T-cell (primary cell): Measurements from ENCODE around the gene SLC25A4. TPM values are rescaled to one million over a fixed set of nuclear protein-coding genes. Genes with fewer than 3 reads are reported as not detected.

ENCODE experiments used
- ATAC-seq, 4 experiments: fragments of 200-7000 bp in 3 of 4; fragments of 150-1000 bp in 1 of 4; cut with Tn5 transposase; replicated peaks in 1 of 4; 1 replicate in 3 of 4; 2 replicates in 1 of 4; pipeline ENCODE4 v1.10.0; 2021; ENCODE audit warnings: moderate library complexity in 3 of 4, mild to moderate bottlenecking in 2 of 4, moderate number of reproducible peaks in 1 of 4
- CTCF ChIA-PET, 2 donors: fragments of 300-600 bp; sonication (Branson Sonifier 250); formaldehyde crosslinking; loops; one replicate each; lab custom pipeline; 2022; ENCODE audit warnings: antibody characterized with exemption in 2 of 2; lab: Charles Lee
- POLR2A ChIA-PET, 2 donors: fragments of 300-600 bp; sonication (Branson Sonifier 250); formaldehyde crosslinking; loops; one replicate each; lab custom pipeline; 2022; ENCODE audit warnings: antibody characterized with exemption in 2 of 2; lab: Charles Lee
- DNase-seq, 35 experiments: peaks; one replicate each; pipeline versions ENCODE4 v3.0.0 to v3.0.0-alpha.2; 2013 to 2023
- H3K27ac ChIP-seq: one replicate; pipeline ENCODE4 v1.5.1; 2013; ENCODE audit warnings: low read length
- H3K27me3 ChIP-seq, 2 experiments: replicated peaks in 1 of 2; 1 replicate in 1 of 2; 2 replicates in 1 of 2; pipeline versions ENCODE4 v1.6.1 to v1.7.0; 2013; ENCODE audit warnings: low read length in 1 of 2, mixed read lengths in 1 of 2; ENCODE audit not compliant: control insufficient read depth in 2 of 2, insufficient read depth in 2 of 2; ENCODE audit errors: extremely low read depth in 1 of 2
- H3K36me3 ChIP-seq, 2 donors: 1 replicate in 1 of 2; 2 replicates in 1 of 2; pipeline versions ENCODE4 v1.6.1 to v1.7.0; 2013; ENCODE audit warnings: low read length in 1 of 2; ENCODE audit not compliant: control insufficient read depth in 2 of 2, insufficient read depth in 1 of 2; ENCODE audit errors: extremely low read depth in 1 of 2
- H3K4me1 ChIP-seq, 2 experiments: 1 replicate in 1 of 2; 2 replicates in 1 of 2; pipeline versions ENCODE4 v1.6.1 to v1.7.0; 2013; ENCODE audit warnings: low read length in 2 of 2, mixed read lengths in 1 of 2; ENCODE audit not compliant: insufficient read depth in 2 of 2, control insufficient read depth in 1 of 2; ENCODE audit errors: extremely low read depth in 1 of 2
- H3K4me3 ChIP-seq, 2 donors: 1 replicate in 1 of 2; 2 replicates in 1 of 2; pipeline versions ENCODE4 v1.5.1 to v1.7.0; 2013; ENCODE audit warnings: mild to moderate bottlenecking in 2 of 2, low read length in 1 of 2, moderate library complexity in 1 of 2; ENCODE audit not compliant: control insufficient read depth in 1 of 2; ENCODE audit errors: extremely low read depth in 1 of 2
- H3K9me3 ChIP-seq: 2 replicates; pipeline ENCODE4 v1.7.0; 2013
- H3K27ac Mint-ChIP-seq, 2 donors: one replicate each; pipeline ENCODE4 v1.8.0; 2020 to 2021; ENCODE audit warnings: mild to moderate bottlenecking in 2 of 2, mixed read lengths in 2 of 2
- H3K27me3 Mint-ChIP-seq, 2 donors: one replicate each; pipeline ENCODE4 v1.8.0; 2021 to 2022; ENCODE audit warnings: mixed read lengths in 2 of 2
- H3K36me3 Mint-ChIP-seq: one replicate; pipeline ENCODE4 v1.8.0; 2021; ENCODE audit warnings: mixed read lengths
- H3K4me1 Mint-ChIP-seq, 3 donors: one replicate each; pipeline ENCODE4 v1.8.0; 2020 to 2022; ENCODE audit warnings: mixed read lengths in 3 of 3, mild to moderate bottlenecking in 1 of 3
- H3K4me3 Mint-ChIP-seq, 3 donors: one replicate each; pipeline ENCODE4 v1.8.0; 2020 to 2022; ENCODE audit warnings: mild to moderate bottlenecking in 3 of 3, mixed read lengths in 3 of 3, moderate library complexity in 3 of 3
- H3K9me3 Mint-ChIP-seq, 3 donors: one replicate each; pipeline ENCODE4 v1.8.0; 2020 to 2022; ENCODE audit warnings: mixed read lengths in 3 of 3
- WGBS: methylation state at CpG from one replicate; pipeline ENCODE4 v1.1.5; 2013; ENCODE audit warnings: missing lambda C conversion rate; ENCODE audit not compliant: insufficient coverage; 5-methylcytosine and 5-hydroxymethylcytosine counted together
- total RNA-seq, 35 experiments: library from RNA in 6 of 35; stranded (reverse) in 6 of 35; fragments of 120-200 nt in 1 of 35; gene quantifications; one replicate each; pipeline versions ENCODE4 v1.2.1 to v1.2.4 and lab custom pipeline; 2013 to 2026

Gene SLC25A4
- total RNA-seq, 5 donors from 2014 or later (not counting 1 experiment from before 2014, with no cell fraction given), result 4.5 to 7.2 (median 5.6) TPM

GRCh38 chr4:185179488-185179887, 36.4 kb downstream of the SLC25A4 start:
- Mint-ChIP-seq H3K4me1 (peaks cover 17 to 34% (median 19%) of the 10 kb centered on the region in 3 donors), H3K9me3 (no peaks in the 10 kb centered on the region), H3K27ac (no peak overlapping the region), H3K4me3 (no peak overlapping the region), H3K36me3 (peaks cover 22% of the 10 kb centered on the region), H3K27me3 (no peaks in the 10 kb centered on the region)
- CTCF ChIA-PET, result interaction anchor here in 1 of 2 donors (0.6 kb wide), 1 partner anchor 121 kb away, joined by 3 read pairs; no protein-coding TSS in a partner anchor
- Histone ChIP-seq H3K9me3 (no peaks in the 10 kb centered on the region), H3K27me3 (no peaks in the 10 kb centered on the region), H3K27ac (no peak overlapping the region), H3K36me3 (peaks cover 0 to 10% of the 10 kb centered on the region in 2 donors), H3K4me1 (peaks cover 0 to 3% of the 10 kb centered on the region in 2 experiments), H3K4me3 (no peak overlapping the region)
- no peak for ATAC-seq
- no peak for DNase-seq
- 85% methylated on average over 2 of the region's 3 CpGs for WGBS
- POLR2A ChIA-PET, result no interaction called here

- Mint-ChIP-seq H3K36me3 (peaks cover 17% of the 10 kb centered on the region), H3K4me3 (no peak overlapping the region), H3K4me1 (peaks cover 34 to 45% (median 36%) of the 10 kb centered on the region in 3 donors), H3K27me3 (no peaks in the 10 kb centered on the region), H3K9me3 (no peaks in the 10 kb centered on the region), H3K27ac (no peak overlapping the region)
- Histone ChIP-seq H3K4me3 (no peak overlapping the region), H3K27ac (no peak overlapping the region), H3K9me3 (no peaks in the 10 kb centered on the region), H3K27me3 (no peaks in the 10 kb centered on the region), H3K36me3 (peaks cover 0 to 2% of the 10 kb centered on the region in 2 donors), H3K4me1 (peaks cover 0 to 5% of the 10 kb centered on the region in 2 experiments)
- DNase-seq, result no peak
- ChIA-PET POLR2A (no interaction called here), CTCF (interaction anchor here (0.6 to 3.4 kb wide), 5 partner anchors 142 to 1019 kb away, joined by 3 to 23 read pairs (median 4); no protein-coding TSS in a partner anchor)
- 100% methylated on average over 1 of the region's 2 CpGs for WGBS
- no peak for ATAC-seq
These were observed 39.2 kb downstream of the SLC25A4 start for GRCh38 chr4:185182239-185182638.

- H3K4me1 Mint-ChIP-seq, result peaks cover 38 to 48% (median 40%) of the 10 kb centered on the region in 3 donors
- H3K27me3 Mint-ChIP-seq, result no peaks in the 10 kb centered on the region
- ATAC-seq (peak; percentile 54 to 78 (median 66)), DNase-seq (peak; percentile 39 to 93 (median 69))
- peaks cover 24% of the 10 kb centered on the region for H3K36me3 Mint-ChIP-seq
- Histone ChIP-seq H3K36me3 (peaks cover 4 to 8% of the 10 kb centered on the region in 2 donors), H3K27me3 (no peaks in the 10 kb centered on the region), H3K4me3 (no peak overlapping the region), H3K9me3 (no peaks in the 10 kb centered on the region), H3K27ac (no peak overlapping the region), H3K4me1 (peaks cover 0 to 5% of the 10 kb centered on the region in 2 experiments)
- H3K27ac Mint-ChIP-seq, result no peak overlapping the region
- no peaks in the 10 kb centered on the region for H3K9me3 Mint-ChIP-seq
- H3K4me3 Mint-ChIP-seq, result no peak overlapping the region
- ChIA-PET POLR2A (interaction anchor here in 1 of 2 donors (1.0 to 1.2 kb wide), 2 partner anchors 12 to 69 kb away, joined by 3 to 4 read pairs; no protein-coding TSS in a partner anchor), CTCF (interaction anchor here (0.5 to 3.4 kb wide), 27 partner anchors 9 to 1589 kb away, joined by 3 to 23 read pairs (median 4); partner anchors contain the start of genes SNX25 (in 1 of the 2) and UFSP2 (in 1 of the 2))
- WGBS, result 29% methylated on average over 2 of the region's 6 CpGs
These were observed 40.7 kb downstream of the SLC25A4 start for GRCh38 chr4:185183622-185184281.

GRCh38 chr4:185186769-185187168, 43.7 kb downstream of the SLC25A4 start:
- Histone ChIP-seq H3K27ac (no peak overlapping the region), H3K36me3 (peaks cover 4 to 27% of the 10 kb centered on the region in 2 donors), H3K4me1 (peaks cover 0 to 7% of the 10 kb centered on the region in 2 experiments), H3K4me3 (no peak overlapping the region), H3K27me3 (no peaks in the 10 kb centered on the region), H3K9me3 (no peaks in the 10 kb centered on the region)
- ChIA-PET CTCF (interaction anchor here (0.9 to 1.8 kb wide), 4 partner anchors 12 to 147 kb away, joined by 3 to 5 read pairs (median 4); no protein-coding TSS in a partner anchor), POLR2A (interaction anchor here (0.6 to 0.7 kb wide), 3 partner anchors 24 to 412 kb away, joined by 3 to 5 read pairs (median 3); no protein-coding TSS in a partner anchor)
- Mint-ChIP-seq H3K4me1 (peaks cover 38 to 51% (median 48%) of the 10 kb centered on the region in 3 donors), H3K36me3 (peaks cover 36% of the 10 kb centered on the region), H3K4me3 (no peak overlapping the region), H3K9me3 (no peaks in the 10 kb centered on the region), H3K27ac (peak overlapping the region in 1 of 2 donors; percentile 45), H3K27me3 (no peaks in the 10 kb centered on the region)
- ATAC-seq (no peak), DNase-seq (no peak)
- no CpG with 5 or more reads among the region's 3 CpGs for WGBS

GRCh38 chr4:185189606-185190305, 46.7 kb downstream of the SLC25A4 start:
- H3K36me3 ChIP-seq, result peaks cover 4 to 29% of the 10 kb centered on the region in 2 donors
- no peaks in the 10 kb centered on the region for H3K27me3 ChIP-seq
- no peaks in the 10 kb centered on the region for H3K9me3 ChIP-seq
- Mint-ChIP-seq H3K4me1 (peaks cover 47 to 52% (median 51%) of the 10 kb centered on the region in 3 donors), H3K27me3 (no peaks in the 10 kb centered on the region), H3K27ac (no peak overlapping the region), H3K9me3 (no peaks in the 10 kb centered on the region), H3K4me3 (no peak overlapping the region), H3K36me3 (peaks cover 33% of the 10 kb centered on the region)
- no peak overlapping the region for H3K27ac ChIP-seq
- H3K4me1 ChIP-seq, result peaks cover 0 to 7% of the 10 kb centered on the region in 2 experiments
- WGBS, result no CpG with 5 or more reads among the region's 4 CpGs
- no peak overlapping the region for H3K4me3 ChIP-seq
- no peak for DNase-seq
- POLR2A ChIA-PET, result no interaction called here
- no peak for ATAC-seq
- CTCF ChIA-PET, result no interaction called here

GRCh38 chr4:185190306-185190856, 47.3 kb downstream of the SLC25A4 start:
- no peaks in the 10 kb centered on the region for H3K9me3 ChIP-seq
- Mint-ChIP-seq H3K36me3 (peaks cover 38% of the 10 kb centered on the region), H3K27me3 (no peaks in the 10 kb centered on the region), H3K9me3 (no peaks in the 10 kb centered on the region), H3K4me3 (no peak overlapping the region), H3K27ac (no peak overlapping the region), H3K4me1 (peaks cover 48 to 53% (median 51%) of the 10 kb centered on the region in 3 donors)
- DNase-seq (no peak), ATAC-seq (no peak)
- H3K4me3 ChIP-seq, result no peak overlapping the region
- peaks cover 0 to 5% of the 10 kb centered on the region in 2 experiments for H3K4me1 ChIP-seq
- ChIA-PET CTCF (no interaction called here), POLR2A (no interaction called here)
- WGBS, result 43% methylated on average over 1 of the region's 6 CpGs
- H3K27me3 ChIP-seq, result no peaks in the 10 kb centered on the region
- no peak overlapping the region for H3K27ac ChIP-seq
- H3K36me3 ChIP-seq, result peaks cover 4 to 29% of the 10 kb centered on the region in 2 donors
